ENCODE results near the gene GRK7. TPM values are rescaled to one million over a fixed set of nuclear protein-coding genes. Genes with fewer than 3 reads are reported as not detected.

GRK7 gene
- total RNA-seq, 1 donor = not detected

DNA sequence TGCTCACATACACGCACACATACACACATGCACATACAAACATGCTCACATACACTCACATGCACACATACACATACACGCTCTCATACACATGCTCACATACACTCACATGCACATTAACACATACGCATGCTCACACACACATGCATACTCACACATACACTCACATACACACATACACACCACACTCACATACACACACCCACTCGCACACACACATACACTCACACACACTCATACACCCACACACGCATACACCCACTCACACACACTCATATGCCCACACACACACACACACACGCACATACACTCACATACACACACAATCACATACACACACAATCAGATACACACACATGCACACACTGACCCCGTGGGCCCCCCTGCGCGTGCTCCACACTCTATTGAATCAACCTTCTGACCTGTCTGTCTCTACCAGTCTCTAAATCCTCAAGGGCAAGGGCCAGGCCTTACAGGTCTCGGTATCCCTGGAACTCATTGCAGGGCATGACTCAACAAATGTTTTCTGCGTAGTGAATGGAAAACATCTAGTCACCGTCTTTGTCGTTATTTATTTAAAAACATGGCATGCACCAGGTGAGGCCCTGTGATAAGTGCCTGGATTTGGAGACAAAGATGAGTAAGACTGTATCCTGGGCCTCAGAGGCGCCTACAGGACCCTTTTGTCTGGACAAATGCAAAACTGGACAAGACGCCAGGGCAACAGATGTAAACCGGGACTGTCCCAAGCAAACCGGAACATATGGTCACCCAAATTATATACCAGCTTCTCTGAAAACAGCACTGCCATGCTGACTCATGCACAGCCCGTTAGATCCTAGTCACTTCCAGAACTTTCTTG lies 41.8 kb downstream of the GRK7 start:
- no peak overlapping the region for H3K4me3 ChIP-seq (ENCODE audit: low read depth, low read length)
- no peak for DNase-seq (ENCODE audit: low read depth)
- TF ChIP-seq, protein P1, sequence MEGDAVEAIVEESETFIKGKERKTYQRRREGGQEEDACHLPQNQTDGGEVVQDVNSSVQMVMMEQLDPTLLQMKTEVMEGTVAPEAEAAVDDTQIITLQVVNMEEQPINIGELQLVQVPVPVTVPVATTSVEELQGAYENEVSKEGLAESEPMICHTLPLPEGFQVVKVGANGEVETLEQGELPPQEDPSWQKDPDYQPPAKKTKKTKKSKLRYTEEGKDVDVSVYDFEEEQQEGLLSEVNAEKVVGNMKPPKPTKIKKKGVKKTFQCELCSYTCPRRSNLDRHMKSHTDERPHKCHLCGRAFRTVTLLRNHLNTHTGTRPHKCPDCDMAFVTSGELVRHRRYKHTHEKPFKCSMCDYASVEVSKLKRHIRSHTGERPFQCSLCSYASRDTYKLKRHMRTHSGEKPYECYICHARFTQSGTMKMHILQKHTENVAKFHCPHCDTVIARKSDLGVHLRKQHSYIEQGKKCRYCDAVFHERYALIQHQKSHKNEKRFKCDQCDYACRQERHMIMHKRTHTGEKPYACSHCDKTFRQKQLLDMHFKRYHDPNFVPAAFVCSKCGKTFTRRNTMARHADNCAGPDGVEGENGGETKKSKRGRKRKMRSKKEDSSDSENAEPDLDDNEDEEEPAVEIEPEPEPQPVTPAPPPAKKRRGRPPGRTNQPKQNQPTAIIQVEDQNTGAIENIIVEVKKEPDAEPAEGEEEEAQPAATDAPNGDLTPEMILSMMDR (IDR thresholded peaks at IDR 0.05; ENCODE audit: insufficient read depth, low read length) = no peak

DNA sequence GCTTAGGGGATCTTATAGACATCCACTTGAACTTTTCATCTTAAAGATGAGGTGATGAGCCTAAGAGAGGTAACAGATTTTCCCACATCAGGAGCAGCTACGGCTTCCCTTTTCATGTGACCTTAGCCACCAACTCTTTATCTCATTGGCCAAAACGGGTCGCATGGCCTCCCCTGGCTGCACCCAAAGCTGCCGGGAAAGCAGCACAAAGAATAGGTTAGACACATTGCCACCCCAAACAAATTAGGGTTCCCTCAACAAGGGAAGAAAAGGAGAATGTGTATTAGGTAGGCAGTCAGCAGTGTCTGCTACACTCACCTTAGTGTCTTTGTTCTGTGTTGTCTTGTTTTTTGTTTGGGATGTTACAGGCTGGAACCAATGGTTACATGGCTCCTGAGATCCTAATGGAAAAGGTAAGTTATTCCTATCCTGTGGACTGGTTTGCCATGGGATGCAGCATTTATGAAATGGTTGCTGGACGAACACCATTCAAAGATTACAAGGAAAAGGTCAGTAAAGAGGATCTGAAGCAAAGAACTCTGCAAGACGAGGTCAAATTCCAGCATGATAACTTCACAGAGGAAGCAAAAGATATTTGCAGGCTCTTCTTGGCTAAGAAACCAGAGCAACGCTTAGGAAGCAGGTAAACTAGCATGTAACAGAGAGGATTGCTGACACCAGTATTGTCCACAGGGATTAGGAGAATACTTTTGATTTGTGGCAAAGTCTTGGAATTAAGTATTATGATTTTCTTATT lies 44.2 kb downstream of the GRK7 start:
- no peak for DNase-seq (ENCODE audit: low read depth)
- TF ChIP-seq, protein P1 (IDR thresholded peaks at IDR 0.05; ENCODE audit: insufficient read depth, low read length) = no peak
- no peak overlapping the region for H3K4me3 ChIP-seq (ENCODE audit: low read depth, low read length)

DNA sequence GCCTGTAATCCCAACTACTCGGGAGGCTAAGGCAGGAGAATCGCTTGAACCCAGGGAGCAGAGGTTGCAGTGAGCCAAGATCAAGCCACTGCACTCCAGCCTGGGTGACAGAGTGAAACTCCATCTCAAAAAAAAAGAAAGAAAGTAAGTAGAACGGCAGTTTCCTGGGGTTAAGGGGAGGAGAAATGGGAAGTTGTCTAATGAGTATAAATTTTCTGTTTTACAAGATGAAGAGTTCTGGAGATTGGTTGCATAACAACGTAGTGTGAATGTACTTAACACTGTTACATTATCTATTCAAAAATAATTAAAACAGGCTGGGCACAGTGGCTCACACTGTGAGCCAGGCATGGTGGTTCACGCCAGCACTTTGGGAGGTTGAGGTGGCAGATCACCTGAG lies 45.4 kb downstream of the GRK7 start:
- TF ChIP-seq, protein P1 (IDR thresholded peaks at IDR 0.05; ENCODE audit: insufficient read depth, low read length) = no peak
- no peak for DNase-seq (ENCODE audit: low read depth)

DNA sequence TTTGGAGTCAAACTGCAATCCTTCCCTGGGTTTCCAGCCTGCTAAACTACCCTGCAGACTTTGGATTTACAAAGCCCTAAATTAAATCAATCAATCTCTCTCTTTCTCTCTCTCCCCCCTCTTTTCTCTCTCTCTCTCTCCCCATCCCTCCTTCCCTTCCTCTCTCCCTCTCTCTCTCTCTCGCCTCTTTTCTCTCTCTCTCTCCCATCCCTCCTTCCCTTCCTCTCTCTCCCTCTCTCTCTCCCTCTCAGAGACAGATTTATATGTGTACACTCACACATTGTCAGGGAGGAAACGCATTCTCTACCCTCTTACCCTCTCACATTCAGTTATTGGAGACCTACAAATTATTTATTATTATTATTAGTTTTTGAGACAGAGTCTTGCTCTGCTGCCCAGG lies 47.0 kb downstream of the GRK7 start:
- TF ChIP-seq, protein P1 (IDR thresholded peaks at IDR 0.05; ENCODE audit: insufficient read depth, low read length) = no peak
- no peak for DNase-seq (ENCODE audit: low read depth)
- H3K4me3 ChIP-seq (ENCODE audit: low read depth, low read length) = no peak overlapping the region

More for the DNA sequence above, 45.4 kb downstream of the GRK7 start:
- no peak overlapping the region for H3K4me3 ChIP-seq (ENCODE audit: low read depth, low read length)

DNA sequence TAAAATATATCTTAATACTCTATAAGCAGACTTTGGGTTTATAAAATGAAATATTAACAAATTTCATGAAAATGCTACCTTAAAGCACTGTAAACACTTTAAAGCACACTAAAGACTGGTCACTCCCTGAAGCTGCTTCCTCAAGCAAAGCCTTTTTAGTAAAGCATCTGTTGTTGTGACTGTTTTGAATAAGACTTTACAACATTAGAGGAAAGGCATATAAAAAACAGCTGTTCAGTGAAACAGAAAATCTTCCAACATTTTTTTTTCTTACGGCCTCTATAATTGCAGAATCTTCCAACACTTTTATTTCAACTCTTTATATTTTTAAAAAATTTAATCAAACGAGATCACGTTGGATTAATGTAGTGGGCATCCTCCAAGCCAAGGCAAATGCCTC lies 48.1 kb downstream of the GRK7 start:
- TF ChIP-seq, protein P1 (IDR thresholded peaks at IDR 0.05; ENCODE audit: insufficient read depth, low read length) = no peak
- DNase-seq (ENCODE audit: low read depth) = no peak
- no peak overlapping the region for H3K4me3 ChIP-seq (ENCODE audit: low read depth, low read length)

DNA sequence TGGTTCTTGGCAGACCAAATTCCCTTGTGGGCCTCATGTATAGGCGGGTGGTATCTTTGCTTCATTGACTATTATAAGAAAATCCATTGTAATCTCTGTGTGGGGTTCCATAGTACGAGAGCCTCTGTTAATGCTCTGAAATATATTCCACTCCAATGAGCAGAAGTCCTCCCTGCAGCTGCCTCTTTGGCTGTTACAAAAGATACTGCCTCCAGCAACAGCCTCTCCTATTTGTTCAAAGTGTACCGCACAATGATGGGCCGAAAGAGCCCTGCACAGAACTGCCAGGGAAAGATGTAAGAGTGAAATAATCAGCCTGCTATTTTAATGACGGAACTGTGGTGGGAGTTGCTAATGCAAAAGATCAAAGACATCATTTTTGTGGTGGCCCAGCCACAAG lies 48.9 kb downstream of the GRK7 start:
- DNase-seq (ENCODE audit: low read depth) = no peak
- TF ChIP-seq, protein P1 (IDR thresholded peaks at IDR 0.05; ENCODE audit: insufficient read depth, low read length) = no peak
- no peak overlapping the region for H3K4me3 ChIP-seq (ENCODE audit: low read depth, low read length)

Measured in fibroblast of the aortic adventitia (primary cell).